ENCODE data around the gene DLGAP5. TPM values are rescaled to one million over a fixed set of nuclear protein-coding genes. Genes with fewer than 3 reads are reported as not detected.

The DLGAP5 gene
- total and polyA plus RNA-seq, 2 of the 13 experiments (the other 11 are each of a cell fraction or from before 2014, with no cell fraction given), result 7.7 to 55.8 TPM

- in situ Hi-C loops (cut with HindIII; ENCODE audit: extremely low pct_ligation_motif_present, low pct_unique_long_range_greater_than_20kb), result no loop called here
- no peaks in the 10 kb centered on the region for H4K20me1 ChIP-seq (ENCODE audit: insufficient read depth, low read length)
- H3K79me2 ChIP-seq (ENCODE audit: insufficient read depth, low read length), result peaks cover 8% of the 10 kb centered on the region
- WGBS (ENCODE audit: low lambda C conversion rate), result 93% methylated on average over 4 of the region's 4 CpGs
- FAIRE-seq (no peak), ATAC-seq (no peak), DNase-seq (ENCODE audit: low spot score) (no peak)
- no peak for TF ChIP-seq PHF8 (CRISPR knock-in tag; IDR thresholded peaks at IDR 0.05)
- TF ChIP-seq, protein P1, sequence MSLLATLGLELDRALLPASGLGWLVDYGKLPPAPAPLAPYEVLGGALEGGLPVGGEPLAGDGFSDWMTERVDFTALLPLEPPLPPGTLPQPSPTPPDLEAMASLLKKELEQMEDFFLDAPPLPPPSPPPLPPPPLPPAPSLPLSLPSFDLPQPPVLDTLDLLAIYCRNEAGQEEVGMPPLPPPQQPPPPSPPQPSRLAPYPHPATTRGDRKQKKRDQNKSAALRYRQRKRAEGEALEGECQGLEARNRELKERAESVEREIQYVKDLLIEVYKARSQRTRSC (CRISPR knock-in tag; IDR thresholded peaks at IDR 0.05; ENCODE audit: low read depth), result no peak
- TF ChIP-seq PAWR (CRISPR knock-in tag; IDR thresholded peaks at IDR 0.05; ENCODE audit: borderline replicate concordance), result no peak
- TF ChIP-seq KDM5A (IDR thresholded peaks at IDR 0.05; ENCODE audit: borderline replicate concordance, low read length), result no peak
- TF ChIP-seq RBM39 (IDR thresholded peaks at IDR 0.05; ENCODE audit: low read depth, low read length, poor library complexity, severe bottlenecking), result no peak
- H3K9ac ChIP-seq (ENCODE audit: insufficient read depth, low read depth, low read length), result no peak overlapping the region
- BruUV-seq (replicated peaks), result no TSS peak
- ChIA-PET CTCF (ENCODE audit: low intra/inter-chr PET ratio, low total read pairs) (no interaction called here), POLR2A (no interaction called here)
- H3K36me3 ChIP-seq (replicated peaks in 1 of 2; ENCODE audit: control insufficient read depth in 1 of 2, insufficient read depth in 2 of 2, low read length in 2 of 2), result peaks cover 1 to 6% of the 10 kb centered on the region in 2 experiments; a peak in 2 of 5 replicates
- peaks cover 25% of the 10 kb centered on the region for H3K4me1 ChIP-seq (ENCODE audit: insufficient read depth, low read length)
- no peak overlapping the region for H3K4me3 ChIP-seq (replicated peaks in 1 of 3; ENCODE audit: insufficient read depth in 1 of 3, low read depth in 2 of 3, low read length in 3 of 3)
- intact Hi-C loops (cut with micrococcal nuclease; ENCODE audit: unreplicated experiment), result no loop called here
- H3K27ac ChIP-seq (ENCODE audit: extremely low read length, insufficient read depth, low read length), result no peak overlapping the region
- H3K9me3 ChIP-seq (ENCODE audit: low read length), result no peaks in the 10 kb centered on the region
- H3K27me3 ChIP-seq (ENCODE audit: control insufficient read depth in 1 of 2, insufficient read depth in 2 of 2, low read length in 2 of 2), result peaks cover 0 to under 1% of the 10 kb centered on the region in 2 experiments; a peak in 1 of 5 replicates
- no peak overlapping the region for H2AFZ ChIP-seq (ENCODE audit: low read length)
- H3K4me2 ChIP-seq (ENCODE audit: low read depth, low read length), result no peak overlapping the region
Observed at GRCh38 chr14:55133416-55133815, 58.0 kb downstream of the DLGAP5 start.

DNA sequence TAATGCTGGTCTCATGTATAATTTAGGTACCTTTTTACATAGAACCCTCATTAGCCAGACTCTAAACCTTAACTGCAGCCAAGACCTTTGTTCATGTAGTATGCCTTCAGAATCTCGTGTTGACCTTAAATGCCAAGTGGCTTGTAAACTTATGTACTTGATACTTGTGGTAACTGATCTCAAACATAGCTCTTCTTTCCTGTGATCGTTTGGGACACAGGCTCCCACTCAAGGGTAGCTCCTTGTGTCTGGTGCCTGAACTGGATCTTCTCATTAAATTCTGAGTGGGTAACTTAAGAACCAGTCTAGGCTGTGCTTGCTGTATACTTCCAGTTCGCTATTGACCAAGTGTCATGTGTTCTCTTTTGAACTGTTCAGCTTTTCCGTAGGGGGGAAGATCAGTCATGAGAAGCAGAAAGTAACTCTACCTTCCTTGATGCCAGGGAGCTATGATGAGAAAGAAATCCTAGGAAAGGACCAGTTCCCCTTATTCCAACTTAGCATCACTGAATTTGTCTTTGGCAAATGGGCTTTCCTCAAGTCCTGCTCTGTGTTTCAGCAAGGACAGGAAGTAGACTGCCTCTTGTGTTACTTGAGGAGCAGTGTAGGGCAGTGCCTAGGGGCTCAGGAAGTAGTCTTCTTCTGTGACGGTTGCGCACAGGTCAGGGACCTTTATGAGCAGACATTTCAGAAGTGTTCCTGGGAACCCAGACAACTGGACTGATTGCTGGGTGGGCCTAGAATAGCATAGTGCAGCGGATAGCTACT is 59.8 kb downstream of the DLGAP5 start:
- BruUV-seq (replicated peaks), result no TSS peak
- ChIA-PET CTCF (ENCODE audit: low intra/inter-chr PET ratio, low total read pairs) (no interaction called here), POLR2A (interaction anchor here (1.2 to 1.6 kb wide), 2 partner anchors 24 to 29 kb away, joined by 5 read pairs; no protein-coding TSS in a partner anchor)
- Histone ChIP-seq H3K4me1 (ENCODE audit: insufficient read depth, low read length) (peaks cover 32% of the 10 kb centered on the region), H3K79me2 (ENCODE audit: insufficient read depth, low read length) (peaks cover 8% of the 10 kb centered on the region), H3K27me3 (ENCODE audit: control insufficient read depth in 1 of 2, insufficient read depth in 2 of 2, low read length in 2 of 2) (peaks cover 2 to 14% of the 10 kb centered on the region in 2 experiments; a peak in 3 of 5 replicates), H3K27ac (ENCODE audit: extremely low read length, insufficient read depth, low read length) (no peak overlapping the region), H3K9me3 (ENCODE audit: low read length) (no peaks in the 10 kb centered on the region), H3K9ac (ENCODE audit: insufficient read depth, low read depth, low read length) (no peak overlapping the region), H3K4me2 (ENCODE audit: low read depth, low read length) (0 out of 2 replicates have a peak overlapping the region, but pooled peaks have one; percentile 1), H4K20me1 (ENCODE audit: insufficient read depth, low read length) (no peaks in the 10 kb centered on the region), H3K4me3 (replicated peaks in 1 of 3; ENCODE audit: insufficient read depth in 1 of 3, low read depth in 2 of 3, low read length in 3 of 3) (no peak overlapping the region), H3K36me3 (replicated peaks in 1 of 2; ENCODE audit: control insufficient read depth in 1 of 2, insufficient read depth in 2 of 2, low read length in 2 of 2) (0 out of 5 replicates have a peak, but pooled peaks cover 0 to 3% of the 10 kb centered on the region in 2 experiments), H2AFZ (ENCODE audit: low read length) (no peak overlapping the region)
- no peak for DNase-seq (ENCODE audit: low spot score)
- no peak for FAIRE-seq
- no peak for ATAC-seq
- in situ Hi-C loops (cut with HindIII; ENCODE audit: extremely low pct_ligation_motif_present, low pct_unique_long_range_greater_than_20kb), result no loop called here
- 89% methylated on average over 7 of the region's 7 CpGs for WGBS (ENCODE audit: low lambda C conversion rate)
- intact Hi-C loops (cut with micrococcal nuclease; ENCODE audit: unreplicated experiment), result no loop called here
- TF ChIP-seq NONO (IDR thresholded peaks at IDR 0.05) (no peak), NONO (CRISPR knock-in tag; conservative IDR thresholded peaks at IDR 0.05) (no peak), ZC3H13 (CRISPR knock-in tag; IDR thresholded peaks at IDR 0.05) (no peak), ZNF780A (CRISPR knock-in tag; IDR thresholded peaks at IDR 0.05) (no peak), GPBP1L1 (CRISPR knock-in tag; IDR thresholded peaks at IDR 0.05) (no peak)
